Measurements from ENCODE around the gene ACOT8. TPM values are rescaled to one million over a fixed set of nuclear protein-coding genes. Genes with fewer than 3 reads are reported as not detected.
A peak's percentile ranks its signal among the peaks of the same experiment; 100 is the strongest.

Gene ACOT8
- total RNA-seq, 1 donor from 2014 or later, result 33.8 TPM

GRCh38 chr20:45840700-45841198, 16.4 kb downstream of the ACOT8 start:
- H3K9me3 Mint-ChIP-seq (ENCODE audit: unreplicated experiment), result no peaks in the 10 kb centered on the region
- peaks cover 2% of the 10 kb centered on the region for H3K27me3 Mint-ChIP-seq (ENCODE audit: unreplicated experiment)
- DNase-seq, result no peak
- no peak overlapping the region for H3K4me3 Mint-ChIP-seq (ENCODE audit: unreplicated experiment)
- H3K4me1 Mint-ChIP-seq (ENCODE audit: low read depth, unreplicated experiment), result no peaks in the 10 kb centered on the region
- no peak overlapping the region for H3K27ac Mint-ChIP-seq (ENCODE audit: unreplicated experiment)
- TF ChIP-seq, protein P1, sequence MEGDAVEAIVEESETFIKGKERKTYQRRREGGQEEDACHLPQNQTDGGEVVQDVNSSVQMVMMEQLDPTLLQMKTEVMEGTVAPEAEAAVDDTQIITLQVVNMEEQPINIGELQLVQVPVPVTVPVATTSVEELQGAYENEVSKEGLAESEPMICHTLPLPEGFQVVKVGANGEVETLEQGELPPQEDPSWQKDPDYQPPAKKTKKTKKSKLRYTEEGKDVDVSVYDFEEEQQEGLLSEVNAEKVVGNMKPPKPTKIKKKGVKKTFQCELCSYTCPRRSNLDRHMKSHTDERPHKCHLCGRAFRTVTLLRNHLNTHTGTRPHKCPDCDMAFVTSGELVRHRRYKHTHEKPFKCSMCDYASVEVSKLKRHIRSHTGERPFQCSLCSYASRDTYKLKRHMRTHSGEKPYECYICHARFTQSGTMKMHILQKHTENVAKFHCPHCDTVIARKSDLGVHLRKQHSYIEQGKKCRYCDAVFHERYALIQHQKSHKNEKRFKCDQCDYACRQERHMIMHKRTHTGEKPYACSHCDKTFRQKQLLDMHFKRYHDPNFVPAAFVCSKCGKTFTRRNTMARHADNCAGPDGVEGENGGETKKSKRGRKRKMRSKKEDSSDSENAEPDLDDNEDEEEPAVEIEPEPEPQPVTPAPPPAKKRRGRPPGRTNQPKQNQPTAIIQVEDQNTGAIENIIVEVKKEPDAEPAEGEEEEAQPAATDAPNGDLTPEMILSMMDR (IDR thresholded peaks at IDR 0.05; ENCODE audit: partially characterized antibody, unreplicated experiment), result no peak
- no peaks in the 10 kb centered on the region for H3K36me3 Mint-ChIP-seq (ENCODE audit: unreplicated experiment)

GRCh38 chr20:45836841-45837240, 20.4 kb downstream of the ACOT8 start:
- H3K27ac Mint-ChIP-seq (ENCODE audit: unreplicated experiment), result no peak overlapping the region

GRCh38 chr20:45835825-45836224, 21.4 kb downstream of the ACOT8 start:
- Mint-ChIP-seq H3K9me3 (ENCODE audit: unreplicated experiment) (no peaks in the 10 kb centered on the region), H3K4me3 (ENCODE audit: unreplicated experiment) (peak overlapping the region; percentile 30), H3K27ac (ENCODE audit: unreplicated experiment) (no peak overlapping the region), H3K27me3 (ENCODE audit: unreplicated experiment) (no peaks in the 10 kb centered on the region), H3K36me3 (ENCODE audit: unreplicated experiment) (no peaks in the 10 kb centered on the region), H3K4me1 (ENCODE audit: low read depth, unreplicated experiment) (no peaks in the 10 kb centered on the region)
- no peak for DNase-seq
- TF ChIP-seq, protein P1 (IDR thresholded peaks at IDR 0.05; ENCODE audit: partially characterized antibody, unreplicated experiment), result no peak

More at GRCh38 chr20:45836841-45837240, 20.4 kb downstream of the ACOT8 start:
- H3K9me3 Mint-ChIP-seq (ENCODE audit: unreplicated experiment), result no peaks in the 10 kb centered on the region
- H3K27me3 Mint-ChIP-seq (ENCODE audit: unreplicated experiment), result no peaks in the 10 kb centered on the region
- no peak for DNase-seq
- no peaks in the 10 kb centered on the region for H3K36me3 Mint-ChIP-seq (ENCODE audit: unreplicated experiment)
- H3K4me3 Mint-ChIP-seq (ENCODE audit: unreplicated experiment), result no peak overlapping the region
- TF ChIP-seq, protein P1 (IDR thresholded peaks at IDR 0.05; ENCODE audit: partially characterized antibody, unreplicated experiment), result no peak
- no peaks in the 10 kb centered on the region for H3K4me1 Mint-ChIP-seq (ENCODE audit: low read depth, unreplicated experiment)

GRCh38 chr20:45835329-45835765, 21.8 kb downstream of the ACOT8 start:
- Mint-ChIP-seq H3K9me3 (ENCODE audit: unreplicated experiment) (no peaks in the 10 kb centered on the region), H3K27me3 (ENCODE audit: unreplicated experiment) (no peaks in the 10 kb centered on the region), H3K27ac (ENCODE audit: unreplicated experiment) (no peak overlapping the region), H3K4me3 (ENCODE audit: unreplicated experiment) (peak overlapping the region; percentile 82), H3K36me3 (ENCODE audit: unreplicated experiment) (no peaks in the 10 kb centered on the region), H3K4me1 (ENCODE audit: low read depth, unreplicated experiment) (no peaks in the 10 kb centered on the region)
- TF ChIP-seq, protein P1 (IDR thresholded peaks at IDR 0.05; ENCODE audit: partially characterized antibody, unreplicated experiment), result no peak
- DNase-seq, result no peak

GRCh38 chr20:45834797-45835161, 22.4 kb downstream of the ACOT8 start:
- Mint-ChIP-seq H3K27ac (ENCODE audit: unreplicated experiment) (peak overlapping the region; percentile 8), H3K9me3 (ENCODE audit: unreplicated experiment) (no peaks in the 10 kb centered on the region), H3K27me3 (ENCODE audit: unreplicated experiment) (no peaks in the 10 kb centered on the region), H3K36me3 (ENCODE audit: unreplicated experiment) (no peaks in the 10 kb centered on the region), H3K4me1 (ENCODE audit: low read depth, unreplicated experiment) (no peaks in the 10 kb centered on the region), H3K4me3 (ENCODE audit: unreplicated experiment) (peak overlapping the region; percentile 82)
- no peak for DNase-seq
- TF ChIP-seq, protein P1 (IDR thresholded peaks at IDR 0.05; ENCODE audit: partially characterized antibody, unreplicated experiment), result no peak
